HEK293 (cell line): ENCODE measurements around the gene SEZ6L.

ENCODE experiments used
- CTCF ChIA-PET: fragments of 350-600 bp; formaldehyde crosslinking; extraction: SDS; loops from one replicate; lab custom pipeline; 2021; ENCODE audit warnings: antibody characterized with exemption; lab: Yijun Ruan, JAX
- POLR2A ChIA-PET: fragments of 300-600 bp; formaldehyde crosslinking; extraction: SDS; loops from one replicate; lab custom pipeline; 2020; ENCODE audit warnings: antibody characterized with exemption, inconsistent platforms; lab: Yijun Ruan, JAX
- H3K27ac ChIP-seq: fragments of 200-500 bp; sonication (Bioruptor generic); 2 replicates; pipeline ENCODE4 v1.5.1; 2014; ENCODE audit warnings: low read depth, low read length, control low read depth, inconsistent platforms; ENCODE audit errors: extremely low read depth
- H3K36me3 ChIP-seq, 2 experiments: fragments of 200-500 bp in 1 of 2; sonication (Bioruptor generic) in 1 of 2; 1 replicate in 1 of 2; 2 replicates in 1 of 2; pipeline ENCODE4 v1.5.1; 2014 to 2017; ENCODE audit warnings: inconsistent platforms in 2 of 2, low read length in 2 of 2; ENCODE audit not compliant: control insufficient read depth in 2 of 2, insufficient read depth in 1 of 2
- H3K4me1 ChIP-seq: fragments of 200-500 bp; sonication (Bioruptor generic); 2 replicates; pipeline ENCODE4 v1.5.1; 2014; ENCODE audit warnings: mild to moderate bottlenecking, low read length, inconsistent platforms; ENCODE audit not compliant: control insufficient read depth, insufficient read depth
- H3K4me3 ChIP-seq: 2 replicates; pipeline ENCODE4 v1.5.1; 2011; ENCODE audit warnings: low read depth, mild to moderate bottlenecking, control low read depth, low read length, moderate library complexity
- H3K9me3 ChIP-seq: fragments of 200-500 bp; sonication (Bioruptor generic); 2 replicates; pipeline ENCODE4 v1.5.1; 2014; ENCODE audit warnings: low read depth, low read length, inconsistent platforms; ENCODE audit not compliant: control insufficient read depth, insufficient read depth
- BCL11A ChIP-seq: fragments of 450-650 bp; formaldehyde crosslinking; IDR thresholded peaks from 2 replicates; pipeline ENCODE4 v1.5.1; 2016; ENCODE audit warnings: low read depth, missing biosample characterization, missing genetic modification characterization
- FEZF1 ChIP-seq: fragments of 450-650 bp; formaldehyde crosslinking; IDR thresholded peaks from 2 replicates; pipeline ENCODE4 v1.5.1; 2016; ENCODE audit warnings: missing biosample characterization, missing genetic modification characterization
- HOXC10 ChIP-seq: sonication (generic); formaldehyde crosslinking; IDR thresholded peaks from 2 replicates; pipeline ENCODE4 v1.8.1; 2023; ENCODE audit warnings: mild to moderate bottlenecking, missing genetic modification reagents
- SALL2 ChIP-seq: fragments of 450-650 bp; formaldehyde crosslinking; IDR thresholded peaks from 2 replicates; pipeline ENCODE4 v1.5.0; 2017; ENCODE audit warnings: missing biosample characterization, mild to moderate bottlenecking, missing genetic modification characterization, borderline replicate concordance
- SP7 ChIP-seq: fragments of 450-650 bp; formaldehyde crosslinking; IDR thresholded peaks from 2 replicates; pipeline ENCODE4 v1.5.1; 2016; ENCODE audit warnings: missing biosample characterization, missing genetic modification characterization
- YY2 ChIP-seq: fragments of 450-650 bp; formaldehyde crosslinking; IDR thresholded peaks from 2 replicates; pipeline ENCODE4 v1.5.1; 2016; ENCODE audit warnings: missing biosample characterization, missing genetic modification characterization
- ZFP69B ChIP-seq: fragments of 450-650 bp; formaldehyde crosslinking; IDR thresholded peaks from 2 replicates; pipeline ENCODE4 v1.5.1; 2016; ENCODE audit warnings: missing biosample characterization, missing genetic modification characterization
- ZNF10 ChIP-seq: fragments of 450-650 bp; formaldehyde crosslinking; IDR thresholded peaks from 2 replicates; pipeline ENCODE4 v1.5.1; 2017; ENCODE audit warnings: missing biosample characterization, missing genetic modification characterization
- ZNF138 ChIP-seq: fragments of 450-650 bp; formaldehyde crosslinking; IDR thresholded peaks from 2 replicates; pipeline ENCODE4 v1.5.1; 2016; ENCODE audit warnings: missing biosample characterization, missing genetic modification characterization, borderline replicate concordance
- ZNF174 ChIP-seq: fragments of 450-650 bp; formaldehyde crosslinking; IDR thresholded peaks from 2 replicates; pipeline ENCODE4 v1.5.0; 2017; ENCODE audit warnings: missing biosample characterization, mild to moderate bottlenecking, missing genetic modification characterization
- ZNF202 ChIP-seq: fragments of 450-650 bp; formaldehyde crosslinking; IDR thresholded peaks from 2 replicates; pipeline ENCODE4 v1.5.1; 2016; ENCODE audit warnings: missing biosample characterization, missing genetic modification characterization, borderline replicate concordance
- ZNF302 ChIP-seq: fragments of 450-650 bp; formaldehyde crosslinking; IDR thresholded peaks from 2 replicates; pipeline ENCODE4 v1.5.1; 2016; ENCODE audit warnings: missing biosample characterization, missing genetic modification characterization, low read depth
- ZNF324 ChIP-seq: fragments of 450-650 bp; formaldehyde crosslinking; IDR thresholded peaks from 2 replicates; pipeline ENCODE4 v1.5.1; 2016; ENCODE audit warnings: missing biosample characterization, missing genetic modification characterization
- ZNF416 ChIP-seq: fragments of 450-650 bp; formaldehyde crosslinking; IDR thresholded peaks from 2 replicates; pipeline ENCODE4 v1.5.1; 2016; ENCODE audit warnings: missing biosample characterization, missing genetic modification characterization
- ZNF473 ChIP-seq: fragments of 450-650 bp; formaldehyde crosslinking; IDR thresholded peaks from 2 replicates; pipeline ENCODE4 v1.5.1; 2017; ENCODE audit warnings: missing biosample characterization, missing genetic modification characterization
- ZNF514 ChIP-seq: fragments of 450-650 bp; formaldehyde crosslinking; IDR thresholded peaks from 2 replicates; pipeline ENCODE4 v1.5.1; 2016; ENCODE audit warnings: missing biosample characterization, missing genetic modification characterization
- ZNF521 ChIP-seq: fragments of 450-650 bp; formaldehyde crosslinking; IDR thresholded peaks from 2 replicates; pipeline ENCODE4 v1.5.1; 2017; ENCODE audit warnings: missing biosample characterization, mild to moderate bottlenecking, missing genetic modification characterization
- ZNF558 ChIP-seq: fragments of 450-650 bp; formaldehyde crosslinking; IDR thresholded peaks from 2 replicates; pipeline ENCODE4 v1.5.1; 2016; ENCODE audit warnings: missing biosample characterization, missing genetic modification characterization
- ZNF629 ChIP-seq: fragments of 450-650 bp; formaldehyde crosslinking; IDR thresholded peaks from 2 replicates; pipeline ENCODE4 v1.5.1; 2017; ENCODE audit warnings: missing biosample characterization, missing genetic modification characterization
- ZNF658 ChIP-seq: fragments of 450-650 bp; formaldehyde crosslinking; IDR thresholded peaks from 2 replicates; pipeline ENCODE4; 2016; ENCODE audit warnings: missing biosample characterization, missing genetic modification characterization
- ZNF747 ChIP-seq: fragments of 450-650 bp; formaldehyde crosslinking; IDR thresholded peaks from 2 replicates; pipeline ENCODE4 v1.5.1; 2016; ENCODE audit warnings: missing biosample characterization, missing genetic modification characterization
- ZNF76 ChIP-seq: fragments of 450-650 bp; formaldehyde crosslinking; IDR thresholded peaks from 2 replicates; pipeline ENCODE4; 2016; ENCODE audit warnings: low read depth, missing biosample characterization, missing genetic modification characterization, borderline replicate concordance
- TF ChIP-seq, protein P1 (sequence below): fragments of 450-650 bp; formaldehyde crosslinking; IDR thresholded peaks from 2 replicates; pipeline ENCODE4 v1.5.1; 2017; ENCODE audit warnings: missing biosample characterization, missing genetic modification characterization
- TF ChIP-seq, protein P2 (sequence below): fragments of 450-650 bp; formaldehyde crosslinking; IDR thresholded peaks from 2 replicates; pipeline ENCODE4 v1.5.1; 2016; ENCODE audit warnings: missing biosample characterization, missing genetic modification characterization
- TF ChIP-seq, protein P3 (sequence below): fragments of 450-650 bp; formaldehyde crosslinking; IDR thresholded peaks from 2 replicates; pipeline ENCODE4 v1.5.1; 2017; ENCODE audit warnings: missing biosample characterization, missing genetic modification characterization
- TF ChIP-seq, protein P4 (sequence below): fragments of 450-650 bp; formaldehyde crosslinking; IDR thresholded peaks from 2 replicates; pipeline ENCODE4 v1.5.1; 2016; ENCODE audit warnings: missing biosample characterization, missing genetic modification characterization
- TF ChIP-seq, protein P5 (sequence below): fragments of 450-650 bp; formaldehyde crosslinking; IDR thresholded peaks from 2 replicates; pipeline ENCODE4 v1.5.1; 2016; ENCODE audit warnings: missing biosample characterization, missing genetic modification characterization
- TF ChIP-seq, protein P6 (sequence below): fragments of 450-650 bp; formaldehyde crosslinking; IDR thresholded peaks from 2 replicates; pipeline ENCODE4 v1.5.1; 2017; ENCODE audit warnings: missing biosample characterization, missing genetic modification characterization

Gene SEZ6L

DNA sequence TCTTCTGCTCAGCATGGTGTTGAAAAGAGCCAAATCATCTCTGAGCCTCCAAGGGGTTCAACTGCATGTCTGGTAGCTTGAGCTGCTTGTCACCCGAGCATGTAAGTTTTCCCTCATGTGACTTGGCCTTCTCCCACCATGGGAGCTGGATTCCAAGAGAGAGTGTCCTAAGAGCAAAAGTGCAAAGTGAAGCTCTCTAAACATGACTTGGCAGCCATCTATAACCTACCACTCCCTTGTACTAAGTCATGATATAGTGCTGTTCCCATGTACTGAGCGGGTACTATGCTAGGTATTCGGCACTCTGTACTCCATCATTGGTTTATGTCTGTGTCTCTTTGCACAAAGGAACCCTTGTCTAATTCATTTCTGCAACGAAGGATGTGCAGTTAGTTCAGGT, 19.1 kb downstream of the SEZ6L start:
- Histone ChIP-seq H3K36me3 (no peaks in the 10 kb centered on the region), H3K9me3 (no peaks in the 10 kb centered on the region), H3K4me3 (no peak overlapping the region), H3K27ac (no peak overlapping the region), H3K4me1 (no peaks in the 10 kb centered on the region)
- ChIA-PET CTCF (interaction anchor here (0.9 to 2.4 kb wide), 3 partner anchors 13 to 142 kb away, joined by 3 to 12 read pairs (median 3); no protein-coding TSS in a partner anchor), POLR2A (no interaction called here)
- no peak for TF ChIP-seq ZNF202
- no peak for TF ChIP-seq ZNF302
- no peak for TF ChIP-seq ZNF629 (tag by site-specific recombination)
- TF ChIP-seq, protein P1, sequence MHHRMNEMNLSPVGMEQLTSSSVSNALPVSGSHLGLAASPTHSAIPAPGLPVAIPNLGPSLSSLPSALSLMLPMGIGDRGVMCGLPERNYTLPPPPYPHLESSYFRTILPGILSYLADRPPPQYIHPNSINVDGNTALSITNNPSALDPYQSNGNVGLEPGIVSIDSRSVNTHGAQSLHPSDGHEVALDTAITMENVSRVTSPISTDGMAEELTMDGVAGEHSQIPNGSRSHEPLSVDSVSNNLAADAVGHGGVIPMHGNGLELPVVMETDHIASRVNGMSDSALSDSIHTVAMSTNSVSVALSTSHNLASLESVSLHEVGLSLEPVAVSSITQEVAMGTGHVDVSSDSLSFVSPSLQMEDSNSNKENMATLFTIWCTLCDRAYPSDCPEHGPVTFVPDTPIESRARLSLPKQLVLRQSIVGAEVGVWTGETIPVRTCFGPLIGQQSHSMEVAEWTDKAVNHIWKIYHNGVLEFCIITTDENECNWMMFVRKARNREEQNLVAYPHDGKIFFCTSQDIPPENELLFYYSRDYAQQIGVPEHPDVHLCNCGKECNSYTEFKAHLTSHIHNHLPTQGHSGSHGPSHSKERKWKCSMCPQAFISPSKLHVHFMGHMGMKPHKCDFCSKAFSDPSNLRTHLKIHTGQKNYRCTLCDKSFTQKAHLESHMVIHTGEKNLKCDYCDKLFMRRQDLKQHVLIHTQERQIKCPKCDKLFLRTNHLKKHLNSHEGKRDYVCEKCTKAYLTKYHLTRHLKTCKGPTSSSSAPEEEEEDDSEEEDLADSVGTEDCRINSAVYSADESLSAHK (tag by site-specific recombination): no peak
- TF ChIP-seq, protein P2, sequence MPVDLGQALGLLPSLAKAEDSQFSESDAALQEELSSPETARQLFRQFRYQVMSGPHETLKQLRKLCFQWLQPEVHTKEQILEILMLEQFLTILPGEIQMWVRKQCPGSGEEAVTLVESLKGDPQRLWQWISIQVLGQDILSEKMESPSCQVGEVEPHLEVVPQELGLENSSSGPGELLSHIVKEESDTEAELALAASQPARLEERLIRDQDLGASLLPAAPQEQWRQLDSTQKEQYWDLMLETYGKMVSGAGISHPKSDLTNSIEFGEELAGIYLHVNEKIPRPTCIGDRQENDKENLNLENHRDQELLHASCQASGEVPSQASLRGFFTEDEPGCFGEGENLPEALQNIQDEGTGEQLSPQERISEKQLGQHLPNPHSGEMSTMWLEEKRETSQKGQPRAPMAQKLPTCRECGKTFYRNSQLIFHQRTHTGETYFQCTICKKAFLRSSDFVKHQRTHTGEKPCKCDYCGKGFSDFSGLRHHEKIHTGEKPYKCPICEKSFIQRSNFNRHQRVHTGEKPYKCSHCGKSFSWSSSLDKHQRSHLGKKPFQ: no peak
- no peak for TF ChIP-seq SP7 (tag by site-specific recombination)
- no peak for TF ChIP-seq ZNF138 (tag by site-specific recombination)
- TF ChIP-seq ZNF558: no peak
- TF ChIP-seq ZNF76 (tag by site-specific recombination): no peak
- TF ChIP-seq, protein P3, sequence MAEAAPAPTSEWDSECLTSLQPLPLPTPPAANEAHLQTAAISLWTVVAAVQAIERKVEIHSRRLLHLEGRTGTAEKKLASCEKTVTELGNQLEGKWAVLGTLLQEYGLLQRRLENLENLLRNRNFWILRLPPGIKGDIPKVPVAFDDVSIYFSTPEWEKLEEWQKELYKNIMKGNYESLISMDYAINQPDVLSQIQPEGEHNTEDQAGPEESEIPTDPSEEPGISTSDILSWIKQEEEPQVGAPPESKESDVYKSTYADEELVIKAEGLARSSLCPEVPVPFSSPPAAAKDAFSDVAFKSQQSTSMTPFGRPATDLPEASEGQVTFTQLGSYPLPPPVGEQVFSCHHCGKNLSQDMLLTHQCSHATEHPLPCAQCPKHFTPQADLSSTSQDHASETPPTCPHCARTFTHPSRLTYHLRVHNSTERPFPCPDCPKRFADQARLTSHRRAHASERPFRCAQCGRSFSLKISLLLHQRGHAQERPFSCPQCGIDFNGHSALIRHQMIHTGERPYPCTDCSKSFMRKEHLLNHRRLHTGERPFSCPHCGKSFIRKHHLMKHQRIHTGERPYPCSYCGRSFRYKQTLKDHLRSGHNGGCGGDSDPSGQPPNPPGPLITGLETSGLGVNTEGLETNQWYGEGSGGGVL: no peak
- no peak for TF ChIP-seq HOXC10 (CRISPR knock-in tag)
- no peak for TF ChIP-seq ZNF747 (tag by site-specific recombination)
- TF ChIP-seq, protein P4, sequence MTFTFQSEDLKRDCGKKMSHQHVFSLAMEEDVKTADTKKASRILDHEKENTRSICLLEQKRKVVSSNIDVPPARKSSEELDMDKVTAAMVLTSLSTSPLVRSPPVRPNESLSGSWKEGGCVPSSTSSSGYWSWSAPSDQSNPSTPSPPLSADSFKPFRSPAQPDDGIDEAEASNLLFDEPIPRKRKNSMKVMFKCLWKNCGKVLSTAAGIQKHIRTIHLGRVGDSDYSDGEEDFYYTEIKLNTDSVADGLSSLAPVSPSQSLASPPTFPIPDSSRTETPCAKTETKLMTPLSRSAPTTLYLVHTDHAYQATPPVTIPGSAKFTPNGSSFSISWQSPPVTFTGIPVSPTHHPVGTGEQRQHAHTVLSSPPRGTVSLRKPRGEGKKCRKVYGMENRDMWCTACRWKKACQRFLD: no peak
- TF ChIP-seq ZNF10 (tag by site-specific recombination): no peak
- no peak for TF ChIP-seq BCL11A (tag by site-specific recombination)
- no peak for TF ChIP-seq YY2 (tag by site-specific recombination)
- no peak for TF ChIP-seq ZNF521
- no peak for TF ChIP-seq ZNF514 (tag by site-specific recombination)

DNA sequence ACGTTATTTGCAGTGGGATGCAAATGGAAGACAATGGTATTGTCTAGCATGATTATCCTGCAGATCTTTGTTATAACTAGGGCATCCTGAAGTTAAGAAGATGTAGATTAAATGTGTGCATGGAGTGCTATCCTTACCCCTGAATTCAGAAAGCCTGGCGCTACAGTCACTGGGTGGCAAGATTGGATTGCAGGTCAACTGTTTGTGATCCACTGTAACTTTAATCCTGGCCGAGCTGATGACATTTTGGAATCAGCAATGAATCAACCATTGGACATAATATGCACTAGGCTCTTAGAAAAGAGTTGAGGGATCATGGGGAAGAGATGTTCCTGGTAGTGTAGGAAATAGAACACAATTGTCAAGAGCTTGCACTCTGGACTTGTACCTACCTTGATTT, 25.1 kb downstream of the SEZ6L start:
- Histone ChIP-seq H3K27ac (no peak overlapping the region), H3K4me3 (no peak overlapping the region), H3K9me3 (no peaks in the 10 kb centered on the region), H3K36me3 (no peaks in the 10 kb centered on the region), H3K4me1 (no peaks in the 10 kb centered on the region)
- ChIA-PET CTCF (interaction anchor here (0.9 to 1.5 kb wide), 3 partner anchors 12 to 23 kb away, joined by 3 to 5 read pairs (median 3); no protein-coding TSS in a partner anchor), POLR2A (no interaction called here)
- TF ChIP-seq ZNF658 (tag by site-specific recombination) (no peak), ZFP69B (no peak), FEZF1 (tag by site-specific recombination) (no peak), ZNF324 (no peak), ZNF174 (tag by site-specific recombination) (no peak), SALL2 (no peak), ZNF473 (tag by site-specific recombination) (no peak), ZNF416 (tag by site-specific recombination) (no peak)
- TF ChIP-seq, protein P5, sequence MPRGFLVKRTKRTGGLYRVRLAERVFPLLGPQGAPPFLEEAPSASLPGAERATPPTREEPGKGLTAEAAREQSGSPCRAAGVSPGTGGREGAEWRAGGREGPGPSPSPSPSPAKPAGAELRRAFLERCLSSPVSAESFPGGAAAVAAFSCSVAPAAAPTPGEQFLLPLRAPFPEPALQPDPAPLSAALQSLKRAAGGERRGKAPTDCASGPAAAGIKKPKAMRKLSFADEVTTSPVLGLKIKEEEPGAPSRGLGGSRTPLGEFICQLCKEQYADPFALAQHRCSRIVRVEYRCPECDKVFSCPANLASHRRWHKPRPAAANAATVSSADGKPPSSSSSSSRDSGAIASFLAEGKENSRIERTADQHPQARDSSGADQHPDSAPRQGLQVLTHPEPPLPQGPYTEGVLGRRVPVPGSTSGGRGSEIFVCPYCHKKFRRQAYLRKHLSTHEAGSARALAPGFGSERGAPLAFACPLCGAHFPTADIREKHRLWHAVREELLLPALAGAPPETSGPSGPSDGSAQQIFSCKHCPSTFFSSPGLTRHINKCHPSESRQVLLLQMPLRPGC: no peak
- TF ChIP-seq, protein P6, sequence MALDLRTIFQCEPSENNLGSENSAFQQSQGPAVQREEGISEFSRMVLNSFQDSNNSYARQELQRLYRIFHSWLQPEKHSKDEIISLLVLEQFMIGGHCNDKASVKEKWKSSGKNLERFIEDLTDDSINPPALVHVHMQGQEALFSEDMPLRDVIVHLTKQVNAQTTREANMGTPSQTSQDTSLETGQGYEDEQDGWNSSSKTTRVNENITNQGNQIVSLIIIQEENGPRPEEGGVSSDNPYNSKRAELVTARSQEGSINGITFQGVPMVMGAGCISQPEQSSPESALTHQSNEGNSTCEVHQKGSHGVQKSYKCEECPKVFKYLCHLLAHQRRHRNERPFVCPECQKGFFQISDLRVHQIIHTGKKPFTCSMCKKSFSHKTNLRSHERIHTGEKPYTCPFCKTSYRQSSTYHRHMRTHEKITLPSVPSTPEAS: no peak
